Right atrium auricular region (tissue), 2 donors: ENCODE data around the gene FBLN2. TPM values are rescaled to one million over a fixed set of nuclear protein-coding genes. Genes with fewer than 3 reads are reported as not detected.

ENCODE experiments used
- DNase-seq: peaks from one replicate; pipeline ENCODE4 v3.0.0-alpha.2; 2019; ENCODE audit warnings: low spot score
- H3K27ac ChIP-seq, 2 donors: fragments of 200-600 bp; sonication (generic); 1 replicate in 1 of 2; 2 replicates in 1 of 2; pipeline ENCODE4 v1.5.1; 2016 to 2019
- H3K27me3 ChIP-seq, 2 donors: fragments of 200-600 bp; sonication (generic); one replicate each; pipeline versions ENCODE4 v1.5.1 to v1.6.0; 2017 to 2019
- H3K36me3 ChIP-seq: fragments of 200-600 bp; sonication (generic); one replicate; pipeline ENCODE4 v1.5.1; 2016
- H3K4me1 ChIP-seq, 2 donors: fragments of 200-600 bp; sonication (generic); one replicate each; pipeline versions ENCODE4 v1.5.1 to v1.6.0; 2017 to 2019
- H3K4me3 ChIP-seq, 2 donors: fragments of 200-600 bp; sonication (generic); 1 replicate in 1 of 2; 2 replicates in 1 of 2; pipeline ENCODE4 v1.5.1; 2017 to 2019; ENCODE audit warnings: mild to moderate bottlenecking in 1 of 2, moderate library complexity in 1 of 2
- H3K9me3 ChIP-seq, 2 donors: fragments of 200-600 bp; sonication (generic); one replicate each; pipeline ENCODE4 v1.5.1; 2019
- total RNA-seq, 2 donors: library from RNA; depleted of rRNA; stranded (reverse); fragments of >200 nt; gene quantifications; one replicate each; pipeline ENCODE4 v1.1.0, GENCODE V29; 2016
- TF ChIP-seq, protein P1 (sequence below), 2 donors: fragments of 200-600 bp; sonication (generic); IDR thresholded peaks; one replicate each; pipeline ENCODE4 v1.5.1; 2019; ENCODE audit warnings: antibody characterized with exemption in 2 of 2

Gene FBLN2
- total RNA-seq, 2 donors from 2014 or later = 122 to 185 TPM

DNA sequence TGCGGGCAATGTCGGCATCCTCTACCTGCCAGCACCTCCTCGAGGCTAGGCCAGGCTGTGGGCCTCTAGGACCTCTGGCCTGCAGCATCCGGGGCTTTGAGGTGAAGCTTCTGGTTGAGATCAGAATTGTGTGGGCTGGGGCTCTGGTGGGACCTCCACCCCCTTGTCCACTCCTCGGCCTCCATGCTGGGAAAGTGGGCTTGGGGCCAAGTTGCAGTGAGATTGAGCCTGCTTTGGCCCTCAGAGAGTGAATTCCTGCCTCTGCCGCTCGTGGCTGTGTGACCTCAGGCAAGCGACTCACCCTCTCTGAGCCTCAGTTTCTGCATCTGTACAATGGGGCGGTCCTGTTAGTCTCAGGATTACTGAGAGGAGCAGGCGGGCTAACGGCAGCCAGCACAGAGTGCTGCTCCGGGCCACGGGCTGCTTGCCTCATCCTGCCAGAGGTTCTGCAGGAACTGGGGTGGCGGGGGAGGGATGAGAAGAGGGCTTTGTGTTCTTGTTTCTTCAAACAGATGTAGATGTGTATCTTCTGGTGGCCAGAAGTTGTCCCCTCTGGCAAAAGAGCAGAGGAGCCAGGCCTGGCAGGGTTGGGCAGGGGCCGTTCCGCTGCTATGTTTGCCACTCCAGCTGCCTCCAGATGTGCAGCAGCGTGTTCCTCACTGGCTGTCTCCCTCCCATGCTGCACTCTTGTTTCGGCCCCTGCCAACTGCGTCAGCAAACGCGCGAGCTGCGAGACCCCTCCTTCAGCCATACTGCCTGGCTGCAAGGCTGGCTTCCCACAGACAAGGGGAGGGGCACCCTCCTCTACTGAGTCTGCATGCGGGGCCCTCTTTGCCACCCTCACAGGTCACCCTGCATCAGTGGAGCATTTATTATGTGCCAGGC is 33.7 kb downstream of the FBLN2 start:
- H3K27ac ChIP-seq = no peak overlapping the region
- no peaks in the 10 kb centered on the region for H3K27me3 ChIP-seq
- no peak overlapping the region for H3K4me3 ChIP-seq
- no peaks in the 10 kb centered on the region for H3K9me3 ChIP-seq
- no peaks in the 10 kb centered on the region for H3K36me3 ChIP-seq
- TF ChIP-seq, protein P1, sequence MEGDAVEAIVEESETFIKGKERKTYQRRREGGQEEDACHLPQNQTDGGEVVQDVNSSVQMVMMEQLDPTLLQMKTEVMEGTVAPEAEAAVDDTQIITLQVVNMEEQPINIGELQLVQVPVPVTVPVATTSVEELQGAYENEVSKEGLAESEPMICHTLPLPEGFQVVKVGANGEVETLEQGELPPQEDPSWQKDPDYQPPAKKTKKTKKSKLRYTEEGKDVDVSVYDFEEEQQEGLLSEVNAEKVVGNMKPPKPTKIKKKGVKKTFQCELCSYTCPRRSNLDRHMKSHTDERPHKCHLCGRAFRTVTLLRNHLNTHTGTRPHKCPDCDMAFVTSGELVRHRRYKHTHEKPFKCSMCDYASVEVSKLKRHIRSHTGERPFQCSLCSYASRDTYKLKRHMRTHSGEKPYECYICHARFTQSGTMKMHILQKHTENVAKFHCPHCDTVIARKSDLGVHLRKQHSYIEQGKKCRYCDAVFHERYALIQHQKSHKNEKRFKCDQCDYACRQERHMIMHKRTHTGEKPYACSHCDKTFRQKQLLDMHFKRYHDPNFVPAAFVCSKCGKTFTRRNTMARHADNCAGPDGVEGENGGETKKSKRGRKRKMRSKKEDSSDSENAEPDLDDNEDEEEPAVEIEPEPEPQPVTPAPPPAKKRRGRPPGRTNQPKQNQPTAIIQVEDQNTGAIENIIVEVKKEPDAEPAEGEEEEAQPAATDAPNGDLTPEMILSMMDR (IDR thresholded peaks at IDR 0.05) = no peak
- no peak for DNase-seq
- H3K4me1 ChIP-seq = peaks cover 0 to 9% of the 10 kb centered on the region in 2 donors

DNA sequence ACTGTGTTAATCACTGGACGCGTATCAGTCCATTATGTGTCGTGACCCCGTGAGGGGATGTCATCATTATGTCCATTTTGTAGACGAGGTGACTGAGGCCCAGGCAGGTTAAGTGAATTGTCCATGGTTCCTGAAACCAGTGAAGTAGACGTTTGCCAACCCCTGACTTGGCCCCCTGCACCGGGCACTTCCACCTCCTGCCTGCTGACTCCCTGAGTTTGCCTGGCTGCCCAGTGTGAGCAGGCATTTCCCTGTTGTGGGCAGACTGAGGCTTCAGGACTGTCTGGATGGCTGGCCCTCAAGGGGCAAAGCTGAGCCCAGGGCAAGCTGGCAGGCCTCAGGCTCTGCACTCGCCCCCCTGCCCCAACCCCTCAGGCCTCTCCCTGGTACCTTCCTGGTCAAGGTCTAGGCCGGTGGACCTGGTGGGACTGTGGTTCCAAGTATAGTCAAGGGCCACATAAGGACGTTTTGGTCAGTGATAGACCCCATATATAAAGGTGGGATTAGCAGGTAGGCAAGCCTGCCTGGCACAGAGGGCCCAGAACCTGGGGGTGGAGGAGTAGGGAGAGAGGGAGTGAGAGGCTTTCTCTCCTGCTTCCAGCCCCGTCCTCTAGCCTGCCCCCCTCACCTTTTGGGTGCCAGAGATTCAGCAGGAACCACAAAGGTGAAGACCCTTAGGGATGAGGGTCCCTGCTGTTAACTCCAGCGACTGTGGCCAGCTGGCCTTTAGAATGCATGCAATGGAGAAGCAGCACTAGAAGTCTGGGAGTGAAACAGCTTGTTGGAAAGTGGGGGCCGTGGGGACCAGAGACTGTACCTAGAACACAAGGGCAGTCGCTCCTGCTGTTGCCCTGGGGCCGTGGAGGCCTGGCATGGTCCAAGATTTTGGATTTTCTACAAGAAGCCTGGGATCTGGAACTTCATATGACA is 34.6 kb downstream of the FBLN2 start:
- H3K27ac ChIP-seq = no peak overlapping the region

DNA sequence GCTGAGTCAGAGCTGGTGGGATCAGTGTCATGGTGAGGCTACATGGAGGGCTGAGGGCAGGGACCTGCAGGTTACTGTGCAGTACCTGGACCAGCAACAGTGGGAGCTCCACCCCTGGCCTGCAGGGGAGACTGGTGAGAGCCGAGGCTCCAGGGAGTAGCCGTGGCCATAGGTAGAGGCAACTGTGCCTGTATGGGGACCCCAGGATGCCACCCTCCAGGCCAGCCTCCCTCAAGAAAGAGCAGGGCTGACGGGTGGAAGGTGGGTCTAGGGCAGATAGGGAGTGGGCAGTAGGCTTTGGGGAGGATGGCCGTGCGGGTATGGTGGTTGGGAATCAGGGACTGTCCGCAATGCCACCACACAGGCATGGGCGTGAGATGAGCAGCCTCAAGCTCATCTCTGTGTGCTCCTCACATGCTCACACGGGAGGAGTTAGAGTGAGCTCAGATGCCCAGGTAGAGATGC is 35.5 kb downstream of the FBLN2 start:
- Histone ChIP-seq H3K36me3 (no peaks in the 10 kb centered on the region), H3K27me3 (no peaks in the 10 kb centered on the region), H3K4me1 (peaks cover 0 to 9% of the 10 kb centered on the region in 2 donors), H3K27ac (no peak overlapping the region), H3K4me3 (no peak overlapping the region), H3K9me3 (no peaks in the 10 kb centered on the region)
- DNase-seq = no peak
- TF ChIP-seq, protein P1 (IDR thresholded peaks at IDR 0.05) = no peak

More for the DNA sequence above, 34.6 kb downstream of the FBLN2 start:
- Histone ChIP-seq H3K27me3 (no peaks in the 10 kb centered on the region), H3K36me3 (no peaks in the 10 kb centered on the region), H3K9me3 (no peaks in the 10 kb centered on the region), H3K4me1 (peaks cover 0 to 9% of the 10 kb centered on the region in 2 donors), H3K4me3 (no peak overlapping the region)
- TF ChIP-seq, protein P1 (IDR thresholded peaks at IDR 0.05) = no peak
- no peak for DNase-seq

DNA sequence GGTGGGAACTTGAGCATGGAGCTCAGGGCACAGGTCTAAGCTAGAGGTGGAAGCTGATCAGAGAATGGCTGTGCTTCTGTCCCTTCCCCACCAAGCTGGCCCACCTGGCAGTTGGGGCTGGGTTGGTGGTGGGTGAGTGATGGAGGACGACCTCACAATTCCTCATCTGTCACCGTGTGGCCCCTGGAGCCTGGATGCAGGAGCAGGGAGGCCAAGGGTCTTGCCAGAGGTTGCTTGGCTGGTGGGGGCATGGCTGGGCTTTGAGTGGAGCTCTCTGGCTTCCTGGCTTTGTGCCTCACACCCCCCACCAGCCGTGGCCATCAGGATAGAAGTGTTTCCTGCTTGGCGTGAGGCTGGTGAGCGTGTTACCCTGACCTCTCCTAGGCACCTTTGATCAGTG is 36.0 kb downstream of the FBLN2 start:
- H3K4me3 ChIP-seq = no peak overlapping the region
- TF ChIP-seq, protein P1 (IDR thresholded peaks at IDR 0.05) = no peak
- H3K27me3 ChIP-seq = no peaks in the 10 kb centered on the region
- no peak overlapping the region for H3K27ac ChIP-seq
- peaks cover 0 to 9% of the 10 kb centered on the region in 2 donors for H3K4me1 ChIP-seq
- H3K36me3 ChIP-seq = no peaks in the 10 kb centered on the region
- no peaks in the 10 kb centered on the region for H3K9me3 ChIP-seq
- no peak for DNase-seq

DNA sequence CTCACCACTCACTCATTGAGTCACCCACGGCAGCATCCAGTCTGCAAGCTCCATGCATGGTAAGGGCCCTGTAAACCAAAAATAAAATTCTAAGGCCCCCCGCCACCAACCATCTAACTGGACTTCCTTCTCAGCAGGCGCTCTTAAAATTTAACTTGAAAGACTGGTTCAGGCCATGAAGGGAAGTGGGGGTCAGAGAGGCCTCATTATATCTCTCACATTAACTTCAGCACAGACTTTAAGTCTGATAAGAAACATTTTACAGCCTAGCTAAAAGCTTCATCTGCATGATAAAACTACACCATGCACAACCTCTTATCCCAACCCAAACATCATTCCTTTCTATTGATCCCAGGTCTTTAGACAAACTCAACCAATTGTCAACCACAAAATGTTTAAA is 38.5 kb downstream of the FBLN2 start:
- H3K9me3 ChIP-seq = no peaks in the 10 kb centered on the region
- no peak overlapping the region for H3K27ac ChIP-seq
- DNase-seq = no peak
- TF ChIP-seq, protein P1 (IDR thresholded peaks at IDR 0.05) = no peak
- no peaks in the 10 kb centered on the region for H3K27me3 ChIP-seq
- peaks cover 0 to 1% of the 10 kb centered on the region in 2 donors for H3K4me1 ChIP-seq
- H3K36me3 ChIP-seq = no peaks in the 10 kb centered on the region
- H3K4me3 ChIP-seq = no peak overlapping the region
